Measurements from ENCODE around the gene SH3BP4.
A peak's percentile ranks its signal among the peaks of the same experiment; 100 is the strongest.

The SH3BP4 gene

GRCh38 chr2:234929002-234929401, 22.8 kb upstream of the SH3BP4 start:
- peaks cover 0 to 2% of the 10 kb centered on the region in 2 donors for H3K4me1 Mint-ChIP-seq
- ATAC-seq (replicated peaks) (no peak), DNase-seq (no peak)
- H3K27ac Mint-ChIP-seq, result no peak overlapping the region
- no peaks in the 10 kb centered on the region for H3K9me3 Mint-ChIP-seq
- peaks cover 0 to 7% of the 10 kb centered on the region in 2 donors for H3K27me3 Mint-ChIP-seq
- H3K4me3 Mint-ChIP-seq, result no peak overlapping the region
- H3K36me3 Mint-ChIP-seq, result no peaks in the 10 kb centered on the region

- peaks cover 0 to 2% of the 10 kb centered on the region in 2 donors for H3K4me1 Mint-ChIP-seq
- DNase-seq, result no peak
- H3K27me3 Mint-ChIP-seq, result peaks cover 0 to 7% of the 10 kb centered on the region in 2 donors
- peak in 1 of 2 donors; percentile 47 for ATAC-seq (replicated peaks)
- H3K36me3 Mint-ChIP-seq, result no peaks in the 10 kb centered on the region
- H3K9me3 Mint-ChIP-seq, result no peaks in the 10 kb centered on the region
- no peak overlapping the region for H3K27ac Mint-ChIP-seq
- no peak overlapping the region for H3K4me3 Mint-ChIP-seq
Observed at GRCh38 chr2:234930397-234930796, 21.4 kb upstream of the SH3BP4 start.

- Mint-ChIP-seq H3K27me3 (peaks cover 3 to 8% of the 10 kb centered on the region in 2 donors), H3K4me3 (no peak overlapping the region), H3K9me3 (no peaks in the 10 kb centered on the region), H3K27ac (no peak overlapping the region), H3K36me3 (no peaks in the 10 kb centered on the region), H3K4me1 (peaks cover 0 to 2% of the 10 kb centered on the region in 2 donors)
- DNase-seq (no peak), ATAC-seq (replicated peaks) (no peak)
Observed at GRCh38 chr2:234931371-234931770, 20.4 kb upstream of the SH3BP4 start.

- Mint-ChIP-seq H3K36me3 (no peaks in the 10 kb centered on the region), H3K9me3 (no peaks in the 10 kb centered on the region), H3K27ac (no peak overlapping the region), H3K4me1 (peaks cover 0 to 4% of the 10 kb centered on the region in 2 donors), H3K27me3 (peaks cover 14 to 19% of the 10 kb centered on the region in 2 donors), H3K4me3 (no peak overlapping the region)
- ATAC-seq (replicated peaks) (no peak), DNase-seq (no peak)
Observed at GRCh38 chr2:234932591-234933168, 19.1 kb upstream of the SH3BP4 start.

- H3K36me3 Mint-ChIP-seq, result no peaks in the 10 kb centered on the region
- H3K27me3 Mint-ChIP-seq, result peaks cover 20 to 28% of the 10 kb centered on the region in 2 donors
- no peak for DNase-seq
- H3K27ac Mint-ChIP-seq, result no peak overlapping the region
- H3K4me3 Mint-ChIP-seq, result no peak overlapping the region
- ATAC-seq (replicated peaks), result no peak
- H3K9me3 Mint-ChIP-seq, result no peaks in the 10 kb centered on the region
- H3K4me1 Mint-ChIP-seq, result peaks cover 0 to 4% of the 10 kb centered on the region in 2 donors
Observed at GRCh38 chr2:234935311-234935710, 16.5 kb upstream of the SH3BP4 start.

GRCh38 chr2:234939576-234939975, 12.2 kb upstream of the SH3BP4 start:
- no peak for DNase-seq
- H3K4me1 Mint-ChIP-seq, result peaks cover 0 to 3% of the 10 kb centered on the region in 2 donors
- H3K27ac Mint-ChIP-seq, result no peak overlapping the region
- H3K27me3 Mint-ChIP-seq, result peaks cover 20 to 44% of the 10 kb centered on the region in 2 donors
- no peak for ATAC-seq (replicated peaks)
- H3K4me3 Mint-ChIP-seq, result no peak overlapping the region
- peaks cover 0 to 2% of the 10 kb centered on the region in 2 donors for H3K36me3 Mint-ChIP-seq
- peaks cover 5 to 7% of the 10 kb centered on the region in 2 donors for H3K9me3 Mint-ChIP-seq

- no peak overlapping the region for H3K4me3 Mint-ChIP-seq
- H3K27me3 Mint-ChIP-seq, result peaks cover 20 to 46% of the 10 kb centered on the region in 2 donors
- H3K9me3 Mint-ChIP-seq, result peaks cover 5 to 7% of the 10 kb centered on the region in 2 donors
- H3K36me3 Mint-ChIP-seq, result peaks cover 0 to 2% of the 10 kb centered on the region in 2 donors
- H3K4me1 Mint-ChIP-seq, result peaks cover 0 to 3% of the 10 kb centered on the region in 2 donors
- DNase-seq (no peak), ATAC-seq (replicated peaks) (no peak)
- no peak overlapping the region for H3K27ac Mint-ChIP-seq
Observed at GRCh38 chr2:234939996-234940395, 11.8 kb upstream of the SH3BP4 start.

GRCh38 chr2:234940527-234940926, 11.3 kb upstream of the SH3BP4 start:
- peaks cover 20 to 48% of the 10 kb centered on the region in 2 donors for H3K27me3 Mint-ChIP-seq
- H3K27ac Mint-ChIP-seq, result no peak overlapping the region
- H3K4me3 Mint-ChIP-seq, result no peak overlapping the region
- H3K9me3 Mint-ChIP-seq, result peaks cover 5 to 7% of the 10 kb centered on the region in 2 donors
- peaks cover 0 to 2% of the 10 kb centered on the region in 2 donors for H3K36me3 Mint-ChIP-seq
- peaks cover 0 to 3% of the 10 kb centered on the region in 2 donors for H3K4me1 Mint-ChIP-seq
- DNase-seq, result no peak
- ATAC-seq (replicated peaks), result no peak

GRCh38 chr2:234945339-234945873, 6.4 kb upstream of the SH3BP4 start:
- peaks cover 2 to 3% of the 10 kb centered on the region in 2 donors for H3K4me1 Mint-ChIP-seq
- peaks cover 5 to 7% of the 10 kb centered on the region in 2 donors for H3K9me3 Mint-ChIP-seq
- DNase-seq, result no peak
- no peak overlapping the region for H3K4me3 Mint-ChIP-seq
- no peak overlapping the region for H3K27ac Mint-ChIP-seq
- peaks cover 31 to 58% of the 10 kb centered on the region in 2 donors for H3K27me3 Mint-ChIP-seq
- no peak for ATAC-seq (replicated peaks)
- H3K36me3 Mint-ChIP-seq, result peaks cover 0 to 2% of the 10 kb centered on the region in 2 donors

- Mint-ChIP-seq H3K27ac (no peak overlapping the region), H3K27me3 (peaks cover 40 to 58% of the 10 kb centered on the region in 2 donors), H3K36me3 (peaks cover 0 to 2% of the 10 kb centered on the region in 2 donors), H3K9me3 (peaks cover 5 to 7% of the 10 kb centered on the region in 2 donors), H3K4me3 (no peak overlapping the region), H3K4me1 (peaks cover 5 to 12% of the 10 kb centered on the region in 2 donors)
- no peak for DNase-seq
- ATAC-seq (replicated peaks), result no peak
Observed at GRCh38 chr2:234947556-234947955, 4.3 kb upstream of the SH3BP4 start.

GRCh38 chr2:234949762-234950434, 1.9 kb upstream of the SH3BP4 start:
- no peak for DNase-seq

GRCh38 chr2:234950435-234950729, 1.4 kb upstream of the SH3BP4 start:
- Mint-ChIP-seq H3K27me3 (peaks cover 49 to 67% of the 10 kb centered on the region in 2 donors), H3K4me1 (peaks cover 14 to 35% of the 10 kb centered on the region in 2 donors), H3K27ac (no peak overlapping the region), H3K4me3 (peak overlapping the region; percentile 84 to 86), H3K9me3 (no peaks in the 10 kb centered on the region), H3K36me3 (no peaks in the 10 kb centered on the region)
- DNase-seq (no peak), ATAC-seq (replicated peaks) (no peak)

More at GRCh38 chr2:234949762-234950434, 1.9 kb upstream of the SH3BP4 start:
- Mint-ChIP-seq H3K27me3 (peaks cover 49 to 67% of the 10 kb centered on the region in 2 donors), H3K9me3 (no peaks in the 10 kb centered on the region), H3K4me1 (peaks cover 14 to 33% of the 10 kb centered on the region in 2 donors), H3K4me3 (peak overlapping the region in 1 of 2 donors; percentile 84), H3K36me3 (no peaks in the 10 kb centered on the region), H3K27ac (no peak overlapping the region)
- no peak for ATAC-seq (replicated peaks)

- Mint-ChIP-seq H3K27ac (peak overlapping the region; percentile 59), H3K36me3 (no peaks in the 10 kb centered on the region)
- DNase-seq, result no peak
Observed at GRCh38 chr2:234950730-234951663, 820 bp upstream of the SH3BP4 start.

More at GRCh38 chr2:234950730-234951663, 820 bp upstream of the SH3BP4 start:
- Mint-ChIP-seq H3K9me3 (no peaks in the 10 kb centered on the region), H3K27me3 (peaks cover 49 to 64% of the 10 kb centered on the region in 2 donors), H3K4me1 (peaks cover 14 to 35% of the 10 kb centered on the region in 2 donors), H3K4me3 (peak overlapping the region; percentile 84 to 86)
- peak; percentile 48 to 58 for ATAC-seq (replicated peaks)
